Measurements from ENCODE around the gene DENND1A. TPM values are rescaled to one million over a fixed set of nuclear protein-coding genes. Genes with fewer than 3 reads are reported as not detected.

DENND1A gene
- total RNA-seq, 1 donor from 2014 or later, result 15.4 TPM

- intact Hi-C loops (cut with DNase I), result no loop called here
- H3K4me1 ChIP-seq, result no peaks in the 10 kb centered on the region
- no peak for TF ChIP-seq CTCF (IDR thresholded peaks at IDR 0.05)
- H3K27ac ChIP-seq, result no peak overlapping the region
- DNase-seq, result no peak
- H3K9me3 ChIP-seq, result no peaks in the 10 kb centered on the region
- no peak for ATAC-seq
- H3K36me3 ChIP-seq, result no peaks in the 10 kb centered on the region
- no peaks in the 10 kb centered on the region for H3K27me3 ChIP-seq
- H3K4me3 ChIP-seq, result no peak overlapping the region
Measured at GRCh38 chr9:123597876-123598556, 331.9 kb downstream of the DENND1A start.

- Histone ChIP-seq H3K4me3 (no peak overlapping the region), H3K36me3 (no peaks in the 10 kb centered on the region), H3K27ac (no peak overlapping the region), H3K9me3 (no peaks in the 10 kb centered on the region), H3K4me1 (no peaks in the 10 kb centered on the region), H3K27me3 (no peaks in the 10 kb centered on the region)
- DNase-seq (no peak), ATAC-seq (no peak)
- intact Hi-C loops (cut with DNase I), result no loop called here
- TF ChIP-seq CTCF (IDR thresholded peaks at IDR 0.05), result no peak
Measured at GRCh38 chr9:123597048-123597447, 332.9 kb downstream of the DENND1A start.

GRCh38 chr9:123591283-123591682 lies 338.6 kb downstream of the DENND1A start:
- intact Hi-C loops (cut with DNase I), result no loop called here
- Histone ChIP-seq H3K4me3 (no peak overlapping the region), H3K27me3 (no peaks in the 10 kb centered on the region), H3K27ac (no peak overlapping the region), H3K36me3 (no peaks in the 10 kb centered on the region), H3K9me3 (no peaks in the 10 kb centered on the region), H3K4me1 (no peaks in the 10 kb centered on the region)
- no peak for DNase-seq
- no peak for TF ChIP-seq CTCF (IDR thresholded peaks at IDR 0.05)
- ATAC-seq, result no peak

GRCh38 chr9:123590499-123590898 lies 339.4 kb downstream of the DENND1A start:
- Histone ChIP-seq H3K27me3 (no peaks in the 10 kb centered on the region), H3K4me1 (no peaks in the 10 kb centered on the region), H3K36me3 (no peaks in the 10 kb centered on the region), H3K27ac (no peak overlapping the region), H3K4me3 (no peak overlapping the region), H3K9me3 (no peaks in the 10 kb centered on the region)
- ATAC-seq, result no peak
- intact Hi-C loops (cut with DNase I), result no loop called here
- TF ChIP-seq CTCF (IDR thresholded peaks at IDR 0.05), result no peak
- DNase-seq, result no peak

- ATAC-seq, result no peak
- intact Hi-C loops (cut with DNase I), result no loop called here
Measured at GRCh38 chr9:123589361-123590239, 340.3 kb downstream of the DENND1A start.

More at GRCh38 chr9:123589361-123590239, 340.3 kb downstream of the DENND1A start:
- Histone ChIP-seq H3K4me1 (no peaks in the 10 kb centered on the region), H3K27me3 (no peaks in the 10 kb centered on the region), H3K27ac (no peak overlapping the region), H3K36me3 (no peaks in the 10 kb centered on the region), H3K4me3 (no peak overlapping the region), H3K9me3 (no peaks in the 10 kb centered on the region)
- no peak for TF ChIP-seq CTCF (IDR thresholded peaks at IDR 0.05)
- no peak for DNase-seq

Measured in upper lobe of right lung (tissue), 1 donor.